ENCODE measurements around the gene SLC25A13.

- TF ChIP-seq, protein P1, sequence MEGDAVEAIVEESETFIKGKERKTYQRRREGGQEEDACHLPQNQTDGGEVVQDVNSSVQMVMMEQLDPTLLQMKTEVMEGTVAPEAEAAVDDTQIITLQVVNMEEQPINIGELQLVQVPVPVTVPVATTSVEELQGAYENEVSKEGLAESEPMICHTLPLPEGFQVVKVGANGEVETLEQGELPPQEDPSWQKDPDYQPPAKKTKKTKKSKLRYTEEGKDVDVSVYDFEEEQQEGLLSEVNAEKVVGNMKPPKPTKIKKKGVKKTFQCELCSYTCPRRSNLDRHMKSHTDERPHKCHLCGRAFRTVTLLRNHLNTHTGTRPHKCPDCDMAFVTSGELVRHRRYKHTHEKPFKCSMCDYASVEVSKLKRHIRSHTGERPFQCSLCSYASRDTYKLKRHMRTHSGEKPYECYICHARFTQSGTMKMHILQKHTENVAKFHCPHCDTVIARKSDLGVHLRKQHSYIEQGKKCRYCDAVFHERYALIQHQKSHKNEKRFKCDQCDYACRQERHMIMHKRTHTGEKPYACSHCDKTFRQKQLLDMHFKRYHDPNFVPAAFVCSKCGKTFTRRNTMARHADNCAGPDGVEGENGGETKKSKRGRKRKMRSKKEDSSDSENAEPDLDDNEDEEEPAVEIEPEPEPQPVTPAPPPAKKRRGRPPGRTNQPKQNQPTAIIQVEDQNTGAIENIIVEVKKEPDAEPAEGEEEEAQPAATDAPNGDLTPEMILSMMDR (conservative IDR thresholded peaks at IDR 0.05): no peak
- TF ChIP-seq EZH2 (IDR thresholded peaks at IDR 0.05; ENCODE audit: low read depth): no peak
These were observed 15.3 kb downstream of the SLC25A13 start for GRCh38 chr7:96306385-96307125.

Data from PC-9 (cell line).